WTC11 (cell line): Measurements from ENCODE around the gene TTC7B. TPM values are rescaled to one million over a fixed set of nuclear protein-coding genes. Genes with fewer than 3 reads are reported as not detected.

Source experiments
- ATAC-seq: fragments of 200-7000 bp; cut with Tn5 transposase; 2 replicates; pipeline ENCODE4 v1.10.0; 2021; ENCODE audit warnings: mild to moderate bottlenecking, moderate library complexity
- CTCF ChIA-PET: fragments of 300-600 bp; sonication (Branson Sonifier 250); formaldehyde crosslinking; loops from one replicate; lab custom pipeline; 2021; ENCODE audit warnings: antibody characterized with exemption; lab: Charles Lee
- POLR2A ChIA-PET: fragments of 350-600 bp; sonication (Branson Sonifier 250); formaldehyde crosslinking; loops from one replicate; lab custom pipeline; 2021; ENCODE audit warnings: antibody characterized with exemption; lab: Charles Lee
- DNase-seq: peaks from one replicate; pipeline ENCODE4 v3.0.0; 2021; ENCODE audit warnings: low spot score
- H3K27ac Mint-ChIP-seq: 2 replicates; pipeline ENCODE4 v1.8.0; 2021; ENCODE audit warnings: mixed read lengths
- H3K27me3 Mint-ChIP-seq: 2 replicates; pipeline ENCODE4 v1.8.0; 2021; ENCODE audit warnings: low read depth, mild to moderate bottlenecking, moderate library complexity, mixed read lengths
- H3K36me3 Mint-ChIP-seq: 2 replicates; pipeline ENCODE4 v1.8.0; 2021; ENCODE audit warnings: mixed read lengths
- H3K4me1 Mint-ChIP-seq: 2 replicates; pipeline ENCODE4 v1.8.0; 2022; ENCODE audit warnings: mixed read lengths
- H3K4me3 Mint-ChIP-seq: 2 replicates; pipeline ENCODE4 v1.8.0; 2021; ENCODE audit warnings: mild to moderate bottlenecking, moderate library complexity, mixed read lengths
- H3K9me3 Mint-ChIP-seq: 2 replicates; pipeline ENCODE4 v1.8.0; 2021; ENCODE audit warnings: mixed read lengths
- ATF1 ChIP-seq: sonication (generic); formaldehyde crosslinking; IDR thresholded peaks from 2 replicates; pipeline ENCODE4 v1.8.1; 2023; ENCODE audit warnings: mild to moderate bottlenecking, moderate library complexity, missing genetic modification reagents
- CREM ChIP-seq: sonication (generic); formaldehyde crosslinking; IDR thresholded peaks from 2 replicates; pipeline ENCODE4 v1.8.1; 2022; ENCODE audit warnings: mild to moderate bottlenecking, missing genetic modification reagents, moderate library complexity
- GABPB1 ChIP-seq: sonication (generic); formaldehyde crosslinking; IDR thresholded peaks from 2 replicates; pipeline ENCODE4 v1.8.1; 2023; ENCODE audit warnings: mild to moderate bottlenecking, missing genetic modification reagents
- JAZF1 ChIP-seq: fragments of 250-450 bp; sonication (Bioruptor Pico); IDR thresholded peaks from 2 replicates; pipeline ENCODE4 v1.9.0; 2021; ENCODE audit warnings: moderate library complexity, mild to moderate bottlenecking, inconsistent platforms
- JUN ChIP-seq: sonication (generic); formaldehyde crosslinking; IDR thresholded peaks from 2 replicates; pipeline ENCODE4 v1.8.0; 2023; ENCODE audit warnings: mild to moderate bottlenecking, missing genetic modification reagents
- KAT7 ChIP-seq: sonication (generic); formaldehyde crosslinking; IDR thresholded peaks from 2 replicates; pipeline ENCODE4 v1.8.1; 2023; ENCODE audit warnings: missing genetic modification reagents, mild to moderate bottlenecking, borderline replicate concordance
- MYBL2 ChIP-seq: sonication (generic); formaldehyde crosslinking; IDR thresholded peaks from 2 replicates; pipeline ENCODE4 v1.8.1; 2023; ENCODE audit warnings: mild to moderate bottlenecking, moderate library complexity, missing genetic modification reagents
- NFATC4 ChIP-seq: fragments of 250-450 bp; sonication (Bioruptor Pico); IDR thresholded peaks from 2 replicates; pipeline ENCODE4 v1.9.0; 2021; ENCODE audit warnings: mild to moderate bottlenecking
- NFYB ChIP-seq: sonication (generic); formaldehyde crosslinking; conservative IDR thresholded peaks from 2 replicates; pipeline ENCODE4 v1.8.0; 2022; ENCODE audit warnings: low read depth, missing genetic modification reagents
- NR1H2 ChIP-seq: sonication (generic); formaldehyde crosslinking; IDR thresholded peaks from 2 replicates; pipeline ENCODE4 v1.9.0; 2021; ENCODE audit warnings: mild to moderate bottlenecking, moderate library complexity, missing genetic modification reagents
- NR3C1 ChIP-seq: sonication (generic); formaldehyde crosslinking; conservative IDR thresholded peaks from 2 replicates; pipeline ENCODE4 v1.8.1; 2023; ENCODE audit warnings: low read depth, mild to moderate bottlenecking, missing genetic modification reagents
- OVOL2 ChIP-seq: fragments of 250-450 bp; sonication (Bioruptor Pico); IDR thresholded peaks from 2 replicates; pipeline ENCODE4 v1.9.0; 2021; ENCODE audit warnings: mild to moderate bottlenecking, borderline replicate concordance
- PRDM15 ChIP-seq: sonication (generic); formaldehyde crosslinking; IDR thresholded peaks from 2 replicates; pipeline ENCODE4 v1.8.0; 2022; ENCODE audit warnings: missing genetic modification reagents
- PRRX2 ChIP-seq: fragments of 250-450 bp; sonication (Bioruptor Pico); IDR thresholded peaks from 2 replicates; pipeline ENCODE4 v1.8.0; 2021; ENCODE audit warnings: mild to moderate bottlenecking
- RORB ChIP-seq: fragments of 250-450 bp; sonication (Bioruptor Pico); IDR thresholded peaks from 2 replicates; pipeline ENCODE4 v1.9.0; 2021; ENCODE audit warnings: mild to moderate bottlenecking
- ZNF219 ChIP-seq: sonication (generic); formaldehyde crosslinking; IDR thresholded peaks from 2 replicates; pipeline ENCODE4 v1.8.0; 2023; ENCODE audit warnings: missing genetic modification reagents, mild to moderate bottlenecking, borderline replicate concordance
- ZNF396 ChIP-seq: fragments of 250-450 bp; sonication (Bioruptor Pico); IDR thresholded peaks from 2 replicates; pipeline ENCODE4 v1.8.0; 2021; ENCODE audit warnings: mild to moderate bottlenecking, moderate library complexity, borderline replicate concordance
- total RNA-seq: library from RNA; stranded (reverse); gene quantifications from 3 replicates; pipeline ENCODE4 v1.2.3, GENCODE V29; 2021
- TF ChIP-seq, protein P1 (sequence below): fragments of 250-450 bp; sonication (Bioruptor Pico); IDR thresholded peaks from 2 replicates; pipeline ENCODE4 v1.8.0; 2021; ENCODE audit warnings: mild to moderate bottlenecking
- TF ChIP-seq, protein P2 (sequence below): sonication (generic); formaldehyde crosslinking; conservative IDR thresholded peaks from 2 replicates; pipeline ENCODE4 v1.8.1; 2023; ENCODE audit warnings: mild to moderate bottlenecking, low read depth, missing genetic modification reagents, moderate library complexity
- TF ChIP-seq, protein P3 (sequence below): fragments of 250-450 bp; sonication (Bioruptor Pico); IDR thresholded peaks from 2 replicates; pipeline ENCODE4 v1.9.0; 2021; ENCODE audit warnings: moderate library complexity, mild to moderate bottlenecking, inconsistent platforms, borderline replicate concordance
- TF ChIP-seq, protein P4 (sequence below): sonication (generic); formaldehyde crosslinking; IDR thresholded peaks from 2 replicates; pipeline ENCODE4 v1.8.1; 2023; ENCODE audit warnings: mild to moderate bottlenecking, moderate library complexity, missing genetic modification reagents

The TTC7B gene
- total RNA-seq, 1 experiment from 2014 or later: 27.6 TPM

- TF ChIP-seq, protein P1, sequence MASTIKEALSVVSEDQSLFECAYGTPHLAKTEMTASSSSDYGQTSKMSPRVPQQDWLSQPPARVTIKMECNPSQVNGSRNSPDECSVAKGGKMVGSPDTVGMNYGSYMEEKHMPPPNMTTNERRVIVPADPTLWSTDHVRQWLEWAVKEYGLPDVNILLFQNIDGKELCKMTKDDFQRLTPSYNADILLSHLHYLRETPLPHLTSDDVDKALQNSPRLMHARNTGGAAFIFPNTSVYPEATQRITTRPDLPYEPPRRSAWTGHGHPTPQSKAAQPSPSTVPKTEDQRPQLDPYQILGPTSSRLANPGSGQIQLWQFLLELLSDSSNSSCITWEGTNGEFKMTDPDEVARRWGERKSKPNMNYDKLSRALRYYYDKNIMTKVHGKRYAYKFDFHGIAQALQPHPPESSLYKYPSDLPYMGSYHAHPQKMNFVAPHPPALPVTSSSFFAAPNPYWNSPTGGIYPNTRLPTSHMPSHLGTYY (CRISPR knock-in tag): no peak
- TF ChIP-seq, protein P2, sequence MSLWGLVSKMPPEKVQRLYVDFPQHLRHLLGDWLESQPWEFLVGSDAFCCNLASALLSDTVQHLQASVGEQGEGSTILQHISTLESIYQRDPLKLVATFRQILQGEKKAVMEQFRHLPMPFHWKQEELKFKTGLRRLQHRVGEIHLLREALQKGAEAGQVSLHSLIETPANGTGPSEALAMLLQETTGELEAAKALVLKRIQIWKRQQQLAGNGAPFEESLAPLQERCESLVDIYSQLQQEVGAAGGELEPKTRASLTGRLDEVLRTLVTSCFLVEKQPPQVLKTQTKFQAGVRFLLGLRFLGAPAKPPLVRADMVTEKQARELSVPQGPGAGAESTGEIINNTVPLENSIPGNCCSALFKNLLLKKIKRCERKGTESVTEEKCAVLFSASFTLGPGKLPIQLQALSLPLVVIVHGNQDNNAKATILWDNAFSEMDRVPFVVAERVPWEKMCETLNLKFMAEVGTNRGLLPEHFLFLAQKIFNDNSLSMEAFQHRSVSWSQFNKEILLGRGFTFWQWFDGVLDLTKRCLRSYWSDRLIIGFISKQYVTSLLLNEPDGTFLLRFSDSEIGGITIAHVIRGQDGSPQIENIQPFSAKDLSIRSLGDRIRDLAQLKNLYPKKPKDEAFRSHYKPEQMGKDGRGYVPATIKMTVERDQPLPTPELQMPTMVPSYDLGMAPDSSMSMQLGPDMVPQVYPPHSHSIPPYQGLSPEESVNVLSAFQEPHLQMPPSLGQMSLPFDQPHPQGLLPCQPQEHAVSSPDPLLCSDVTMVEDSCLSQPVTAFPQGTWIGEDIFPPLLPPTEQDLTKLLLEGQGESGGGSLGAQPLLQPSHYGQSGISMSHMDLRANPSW (CRISPR knock-in tag): no peak
- TF ChIP-seq RORB (CRISPR knock-in tag): no peak
- TF ChIP-seq NFATC4 (CRISPR knock-in tag): no peak
- TF ChIP-seq, all 79 proteins: peak for 0
These were observed 257.9 kb downstream of the TTC7B start (continued) for GRCh38 chr14:90558041-90558982.

DNA sequence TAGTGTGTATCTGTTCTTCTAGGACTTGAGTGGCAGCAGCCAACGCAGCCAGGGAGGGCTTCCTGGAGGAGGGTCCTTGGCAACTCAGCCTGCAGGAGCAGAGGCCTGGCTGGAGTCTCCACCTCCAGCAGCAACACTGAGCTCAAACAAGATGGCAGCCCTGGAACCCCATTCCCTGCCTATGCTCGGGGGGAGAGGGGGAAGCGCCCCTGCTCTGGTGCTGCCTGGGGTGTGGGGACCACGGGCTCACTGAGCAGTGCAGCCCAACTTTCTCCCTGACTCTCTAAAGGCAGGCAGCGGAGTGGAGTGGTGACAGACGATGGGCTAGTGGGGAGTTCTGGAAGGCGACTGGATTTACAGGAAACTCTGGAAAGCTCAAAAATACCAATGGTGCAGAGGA, 258.7 kb downstream of the TTC7B start:
- Mint-ChIP-seq H3K36me3 (no peaks in the 10 kb centered on the region), H3K9me3 (peaks cover 5% of the 10 kb centered on the region; the same call in 1 of the 2 replicates), H3K27me3 (peaks cover 5% of the 10 kb centered on the region), H3K27ac (no peak overlapping the region), H3K4me3 (no peak overlapping the region), H3K4me1 (peaks cover 25% of the 10 kb centered on the region)
- ATAC-seq: no peak
- DNase-seq: no peak
- CTCF ChIA-PET: interaction anchor here (2.6 kb wide), 1 partner anchor 11 kb away, joined by 11 read pairs; no protein-coding TSS in a partner anchor
- POLR2A ChIA-PET: no interaction called here
- TF ChIP-seq JAZF1 (CRISPR knock-in tag): no peak
- no peak for TF ChIP-seq JUN (CRISPR knock-in tag)
- TF ChIP-seq, protein P3, sequence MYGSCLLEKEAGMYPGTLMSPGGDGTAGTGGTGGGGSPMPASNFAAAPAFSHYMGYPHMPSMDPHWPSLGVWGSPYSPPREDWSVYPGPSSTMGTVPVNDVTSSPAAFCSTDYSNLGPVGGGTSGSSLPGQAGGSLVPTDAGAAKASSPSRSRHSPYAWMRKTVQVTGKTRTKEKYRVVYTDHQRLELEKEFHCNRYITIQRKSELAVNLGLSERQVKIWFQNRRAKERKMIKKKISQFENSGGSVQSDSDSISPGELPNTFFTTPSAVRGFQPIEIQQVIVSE (CRISPR knock-in tag): no peak
- no peak for TF ChIP-seq PRRX2 (CRISPR knock-in tag)
- TF ChIP-seq NFYB (CRISPR knock-in tag): no peak
- no peak for TF ChIP-seq NR3C1 (CRISPR knock-in tag)
- no peak for TF ChIP-seq KAT7 (CRISPR knock-in tag)
- TF ChIP-seq MYBL2 (CRISPR knock-in tag): no peak
- TF ChIP-seq, protein P4, sequence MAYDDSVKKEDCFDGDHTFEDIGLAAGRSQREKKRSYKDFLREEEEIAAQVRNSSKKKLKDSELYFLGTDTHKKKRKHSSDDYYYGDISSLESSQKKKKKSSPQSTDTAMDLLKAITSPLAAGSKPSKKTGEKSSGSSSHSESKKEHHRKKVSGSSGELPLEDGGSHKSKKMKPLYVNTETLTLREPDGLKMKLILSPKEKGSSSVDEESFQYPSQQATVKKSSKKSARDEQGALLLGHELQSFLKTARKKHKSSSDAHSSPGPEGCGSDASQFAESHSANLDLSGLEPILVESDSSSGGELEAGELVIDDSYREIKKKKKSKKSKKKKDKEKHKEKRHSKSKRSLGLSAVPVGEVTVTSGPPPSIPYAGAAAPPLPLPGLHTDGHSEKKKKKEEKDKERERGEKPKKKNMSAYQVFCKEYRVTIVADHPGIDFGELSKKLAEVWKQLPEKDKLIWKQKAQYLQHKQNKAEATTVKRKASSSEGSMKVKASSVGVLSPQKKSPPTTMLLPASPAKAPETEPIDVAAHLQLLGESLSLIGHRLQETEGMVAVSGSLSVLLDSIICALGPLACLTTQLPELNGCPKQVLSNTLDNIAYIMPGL (CRISPR knock-in tag): no peak
- TF ChIP-seq ZNF396 (CRISPR knock-in tag): no peak
- no peak for TF ChIP-seq ATF1 (CRISPR knock-in tag)
- no peak for TF ChIP-seq GABPB1
- no peak for TF ChIP-seq OVOL2
- TF ChIP-seq CREM (CRISPR knock-in tag): no peak
- no peak for TF ChIP-seq NR1H2
- TF ChIP-seq PRDM15 (CRISPR knock-in tag): no peak
- TF ChIP-seq ZNF219: no peak
- TF ChIP-seq, protein P2 (CRISPR knock-in tag): no peak
